IMR-90 (cell line): ENCODE results near the gene TANGO6. TPM values are rescaled to one million over a fixed set of nuclear protein-coding genes. Genes with fewer than 3 reads are reported as not detected.

Experiments
- ATAC-seq: fragments of 200-7000 bp; cut with Tn5 transposase; 2 replicates; pipeline ENCODE4 v1.9.1; 2020; ENCODE audit warnings: low read depth, mild to moderate bottlenecking, moderate library complexity
- BruUV-seq: library from RNA; stranded (reverse); fragments of 400-500 nt; replicated peaks from 2 replicates; lab custom pipeline; 2021; lab: Mats Ljungman, UMichigan
- CTCF ChIA-PET: fragments of 300-600 bp; formaldehyde crosslinking; extraction: SDS; loops from one replicate; lab custom pipeline; 2021; ENCODE audit warnings: antibody characterized with exemption; lab: Yijun Ruan, JAX
- POLR2A ChIA-PET: fragments of 300-600 bp; sonication (Branson Sonifier 250); formaldehyde crosslinking; loops from one replicate; lab custom pipeline; 2022; ENCODE audit warnings: antibody characterized with exemption; ENCODE audit not compliant: unreplicated experiment; lab: Charles Lee
- DNase-seq: peaks from one replicate; pipeline ENCODE4 v3.0.0; 2013
- H2AFZ ChIP-seq: replicated peaks from 2 replicates; pipeline ENCODE3; 2013; ENCODE audit warnings: low read length, mild to moderate bottlenecking; ENCODE audit not compliant: poor library complexity
- H2AK5ac ChIP-seq: 2 replicates; pipeline ENCODE4 v1.6.1; 2013; ENCODE audit warnings: low read depth, low read length, inconsistent platforms
- H2AK9ac ChIP-seq: replicated peaks from 2 replicates; pipeline ENCODE3; 2013; ENCODE audit warnings: mild to moderate bottlenecking, low read depth, low read length, moderate library complexity; ENCODE audit not compliant: poor library complexity
- H2BK120ac ChIP-seq: 2 replicates; pipeline ENCODE4 v1.6.1; 2013; ENCODE audit warnings: low read depth, low read length, inconsistent platforms
- H2BK15ac ChIP-seq: 3 replicates; pipeline ENCODE4 v1.6.1; 2013; ENCODE audit warnings: low read depth, low read length, inconsistent platforms
- H2BK20ac ChIP-seq: 2 replicates; pipeline ENCODE4 v1.6.1; 2013; ENCODE audit warnings: low read depth, mild to moderate bottlenecking, inconsistent platforms, low read length, moderate library complexity
- H2BK5ac ChIP-seq: 2 replicates; pipeline ENCODE4 v1.6.1; 2013; ENCODE audit warnings: mild to moderate bottlenecking, low read depth, low read length, inconsistent platforms; ENCODE audit not compliant: poor library complexity, severe bottlenecking
- H3K14ac ChIP-seq: replicated peaks from 2 replicates; pipeline ENCODE4 v1.6.1; 2013; ENCODE audit warnings: low read depth, low read length, inconsistent platforms
- H3K18ac ChIP-seq: 2 replicates; pipeline ENCODE4 v1.6.1; 2013; ENCODE audit warnings: low read depth, low read length, control low read depth
- H3K23ac ChIP-seq: 2 replicates; pipeline ENCODE4 v1.6.1; 2013; ENCODE audit warnings: low read depth, low read length, inconsistent platforms
- H3K27ac ChIP-seq: 2 replicates; pipeline ENCODE4 v1.5.1; 2013; ENCODE audit warnings: mild to moderate bottlenecking, control low read depth, low read length; ENCODE audit not compliant: insufficient read depth
- H3K27me3 ChIP-seq: 2 replicates; pipeline ENCODE4 v1.6.1; 2013; ENCODE audit warnings: low read length; ENCODE audit not compliant: control insufficient read depth, insufficient read depth
- H3K36me3 ChIP-seq: 2 replicates; pipeline ENCODE4 v1.6.1; 2013; ENCODE audit warnings: low read length, mixed read lengths; ENCODE audit not compliant: control insufficient read depth, insufficient read depth
- H3K4ac ChIP-seq: 2 replicates; pipeline ENCODE4 v1.6.1; 2013; ENCODE audit warnings: low read depth, low read length, inconsistent platforms
- H3K4me1 ChIP-seq: 2 replicates; pipeline ENCODE4 v1.6.1; 2013; ENCODE audit warnings: low read length, mixed read lengths; ENCODE audit not compliant: control insufficient read depth, insufficient read depth
- H3K4me2 ChIP-seq: 2 replicates; pipeline ENCODE4 v1.6.1; 2013; ENCODE audit warnings: low read depth, mild to moderate bottlenecking, control low read depth, low read length, moderate library complexity
- H3K4me3 ChIP-seq: 2 replicates; pipeline ENCODE4 v1.5.1; 2013; ENCODE audit warnings: low read depth, mild to moderate bottlenecking, control low read depth, low read length, moderate library complexity; ENCODE audit not compliant: insufficient read depth
- H3K56ac ChIP-seq: 2 replicates; pipeline ENCODE4 v1.6.1; 2013; ENCODE audit warnings: low read length, inconsistent platforms; ENCODE audit not compliant: insufficient read depth; ENCODE audit errors: extremely low read depth
- H3K79me1 ChIP-seq, 2 experiments: 2 replicates each; pipeline ENCODE4 v1.6.1; 2013; ENCODE audit warnings: low read length in 2 of 2, inconsistent platforms in 1 of 2, low read depth in 1 of 2
- H3K9ac ChIP-seq: 2 replicates; pipeline ENCODE4 v1.6.1; 2013; ENCODE audit warnings: low read depth, low read length, control low read depth
- H3K9me1 ChIP-seq: 2 replicates; pipeline ENCODE4 v1.6.1; 2013; ENCODE audit warnings: low read length, inconsistent platforms; ENCODE audit not compliant: insufficient read depth
- H3K9me3 ChIP-seq: 2 replicates; pipeline ENCODE4 v1.6.1; 2013; ENCODE audit warnings: low read length; ENCODE audit not compliant: control insufficient read depth, insufficient read depth
- H4K20me1 ChIP-seq: 2 replicates; pipeline ENCODE4 v1.6.1; 2013; ENCODE audit warnings: low read length, inconsistent platforms; ENCODE audit not compliant: insufficient read depth
- H4K5ac ChIP-seq: 2 replicates; pipeline ENCODE4 v1.6.1; 2013; ENCODE audit warnings: mild to moderate bottlenecking, low read depth, low read length, control low read depth
- H4K8ac ChIP-seq, 2 experiments: 2 replicates each; pipeline ENCODE4 v1.6.1; 2013; ENCODE audit warnings: low read depth in 2 of 2, low read length in 2 of 2, control low read depth in 1 of 2, inconsistent platforms in 1 of 2
- H4K91ac ChIP-seq: 2 replicates; pipeline ENCODE4 v1.6.1; 2013; ENCODE audit warnings: low read depth, low read length, inconsistent platforms; ENCODE audit not compliant: insufficient read depth
- CEBPB ChIP-seq: IDR thresholded peaks from 2 replicates; pipeline ENCODE4 v1.6.1; 2012; ENCODE audit warnings: low read depth, low read length, improper control_type of control experiment
- MXI1 ChIP-seq: IDR thresholded peaks from 2 replicates; pipeline ENCODE4 v1.6.1; 2012; ENCODE audit warnings: low read depth, mild to moderate bottlenecking, low read length, moderate library complexity, borderline replicate concordance
- NFE2L2 ChIP-seq: fragments of 150-350 bp; IDR thresholded peaks from 2 replicates; pipeline ENCODE4 v1.6.1; 2016; ENCODE audit warnings: low read depth, mild to moderate bottlenecking, low read length
- POLR2A ChIP-seq: IDR thresholded peaks from 2 replicates; pipeline ENCODE4 v1.6.1; 2012; ENCODE audit warnings: mild to moderate bottlenecking, low read depth, low read length
- RAD21 ChIP-seq: IDR thresholded peaks from 2 replicates; pipeline ENCODE4 v1.6.1; 2012; ENCODE audit warnings: low read length, improper control_type of control experiment
- WGBS, 2 experiments: methylation state at CpG; one replicate each; pipeline versions ENCODE4 v1.1.5 to v1.1.7; 2013; ENCODE audit warnings: missing lambda C conversion rate in 2 of 2; ENCODE audit not compliant: insufficient read length in 1 of 2; ENCODE audit errors: extremely low coverage in 2 of 2; 5-methylcytosine and 5-hydroxymethylcytosine counted together
- dilution Hi-C: fragments of 300-500 bp; cut with HindIII; formaldehyde crosslinking; loops from one replicate; pipeline ENCODE4 v1.14.3; 2018; ENCODE audit warnings: low sequenced_read_pairs; ENCODE audit not compliant: unreplicated experiment
- in situ Hi-C: fragments of 300-500 bp; cut with MboI; formaldehyde crosslinking; loops from 3 replicates; pipeline ENCODE4 v1.14.3; 2019; ENCODE audit warnings: low sequenced_read_pairs, inconsistent platforms, mixed read lengths
- intact Hi-C: fragments of 100-400 bp; cut with micrococcal nuclease; formaldehyde crosslinking; loops from 2 replicates; pipeline ENCODE4 v1.10.0; 2022
- polyA plus RNA-seq, 3 experiments: library from polyadenylated mRNA; depleted of rRNA; stranded (reverse); fragments of >200 nt; gene quantifications; 2 replicates each; pipeline ENCODE4 v1.2.3, GENCODE V29; 2012; ENCODE audit warnings: low replicate concordance in 1 of 3
- total RNA-seq: library from RNA; depleted of rRNA; stranded (reverse); fragments of >200 nt; gene quantifications from 2 replicates; pipeline ENCODE4 v1.2.3, GENCODE V29; 2012
- TF ChIP-seq, protein P1 (sequence below): conservative IDR thresholded peaks from 2 replicates; pipeline ENCODE4 v1.5.1; 2012; ENCODE audit warnings: mild to moderate bottlenecking, low read depth, low read length, improper control_type of control experiment
- TF ChIP-seq, protein P2 (sequence below): fragments of 150-350 bp; IDR thresholded peaks from 2 replicates; pipeline ENCODE4 v1.6.1; 2016; ENCODE audit warnings: low read depth, mild to moderate bottlenecking, low read length, moderate library complexity, borderline replicate concordance

The TANGO6 gene
- total and polyA plus RNA-seq, 2 of the 4 experiments (the other 2 are of a cell fraction) = 6.7 to 22.4 TPM

DNA sequence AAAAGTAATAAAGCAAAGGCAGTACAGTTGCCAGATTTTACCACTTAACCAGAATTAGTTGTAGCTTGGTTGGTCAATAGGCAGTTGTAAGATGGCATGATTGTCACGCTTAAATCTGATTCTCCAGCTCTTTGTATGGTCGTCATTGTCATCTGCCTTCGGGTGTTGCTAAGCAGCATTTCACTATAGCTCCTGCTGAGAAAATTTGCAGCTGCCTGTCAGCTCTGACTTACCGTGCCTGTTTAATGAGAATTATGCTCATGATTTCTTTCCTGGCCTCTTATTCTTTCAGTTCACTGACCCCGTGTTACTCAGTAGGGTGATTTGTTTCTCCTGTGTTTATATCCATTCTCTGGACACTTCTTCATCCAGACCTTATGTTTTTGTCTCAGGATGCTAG is 66.7 kb downstream of the TANGO6 start:
- Histone ChIP-seq H4K91ac (no peak overlapping the region), H2BK5ac (no peak overlapping the region), H3K56ac (no peak overlapping the region), H3K27me3 (no peaks in the 10 kb centered on the region), H2AFZ (no peak overlapping the region), H3K4ac (no peak overlapping the region), H3K79me1 (no peaks in the 10 kb centered on the region), H3K9ac (no peak overlapping the region), H3K9me3 (no peaks in the 10 kb centered on the region), H4K20me1 (no peaks in the 10 kb centered on the region), H2AK9ac (no peak overlapping the region), H2BK120ac (no peak overlapping the region), H3K4me3 (no peak overlapping the region), H4K5ac (no peak overlapping the region), H4K8ac (no peak overlapping the region), H3K36me3 (no peaks in the 10 kb centered on the region; the same call in 1 of the 2 replicates), H2BK20ac (no peak overlapping the region), H2BK15ac (no peak overlapping the region), H3K4me1 (peaks cover 6% of the 10 kb centered on the region), H3K27ac (no peak overlapping the region), H3K14ac (no peak overlapping the region), H3K23ac (no peak overlapping the region), H3K4me2 (no peak overlapping the region), H2AK5ac (no peak overlapping the region), H3K18ac (no peak overlapping the region), H3K9me1 (no peaks in the 10 kb centered on the region)
- no TSS peak for BruUV-seq
- CTCF ChIA-PET = interaction anchor here (1.0 to 1.2 kb wide), 2 partner anchors 12 to 84 kb away, joined by 3 to 4 read pairs; no protein-coding TSS in a partner anchor
- TF ChIP-seq, protein P1, sequence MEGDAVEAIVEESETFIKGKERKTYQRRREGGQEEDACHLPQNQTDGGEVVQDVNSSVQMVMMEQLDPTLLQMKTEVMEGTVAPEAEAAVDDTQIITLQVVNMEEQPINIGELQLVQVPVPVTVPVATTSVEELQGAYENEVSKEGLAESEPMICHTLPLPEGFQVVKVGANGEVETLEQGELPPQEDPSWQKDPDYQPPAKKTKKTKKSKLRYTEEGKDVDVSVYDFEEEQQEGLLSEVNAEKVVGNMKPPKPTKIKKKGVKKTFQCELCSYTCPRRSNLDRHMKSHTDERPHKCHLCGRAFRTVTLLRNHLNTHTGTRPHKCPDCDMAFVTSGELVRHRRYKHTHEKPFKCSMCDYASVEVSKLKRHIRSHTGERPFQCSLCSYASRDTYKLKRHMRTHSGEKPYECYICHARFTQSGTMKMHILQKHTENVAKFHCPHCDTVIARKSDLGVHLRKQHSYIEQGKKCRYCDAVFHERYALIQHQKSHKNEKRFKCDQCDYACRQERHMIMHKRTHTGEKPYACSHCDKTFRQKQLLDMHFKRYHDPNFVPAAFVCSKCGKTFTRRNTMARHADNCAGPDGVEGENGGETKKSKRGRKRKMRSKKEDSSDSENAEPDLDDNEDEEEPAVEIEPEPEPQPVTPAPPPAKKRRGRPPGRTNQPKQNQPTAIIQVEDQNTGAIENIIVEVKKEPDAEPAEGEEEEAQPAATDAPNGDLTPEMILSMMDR = no peak
- TF ChIP-seq POLR2A (no peak), NFE2L2 (no peak), RAD21 (no peak), MXI1 (no peak), CEBPB (no peak)
- TF ChIP-seq, protein P2, sequence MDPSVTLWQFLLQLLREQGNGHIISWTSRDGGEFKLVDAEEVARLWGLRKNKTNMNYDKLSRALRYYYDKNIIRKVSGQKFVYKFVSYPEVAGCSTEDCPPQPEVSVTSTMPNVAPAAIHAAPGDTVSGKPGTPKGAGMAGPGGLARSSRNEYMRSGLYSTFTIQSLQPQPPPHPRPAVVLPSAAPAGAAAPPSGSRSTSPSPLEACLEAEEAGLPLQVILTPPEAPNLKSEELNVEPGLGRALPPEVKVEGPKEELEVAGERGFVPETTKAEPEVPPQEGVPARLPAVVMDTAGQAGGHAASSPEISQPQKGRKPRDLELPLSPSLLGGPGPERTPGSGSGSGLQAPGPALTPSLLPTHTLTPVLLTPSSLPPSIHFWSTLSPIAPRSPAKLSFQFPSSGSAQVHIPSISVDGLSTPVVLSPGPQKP = no peak
- POLR2A ChIA-PET = no interaction called here
- DNase-seq = no peak
- no peak for ATAC-seq
- in situ Hi-C loops (no loop called here), intact Hi-C loops (no loop called here), dilution Hi-C loops (no loop called here)
- no CpG with 5 or more reads among the region's 5 CpGs for WGBS, 2 experiments
